ENCODE data around the gene RREB1. TPM values are rescaled to one million over a fixed set of nuclear protein-coding genes. Genes with fewer than 3 reads are reported as not detected.

The RREB1 gene
- polyA plus RNA-seq, 1 donor (not counting 4 experiments of a cell fraction or from before 2014, with no cell fraction given) = 6.1 TPM

DNA sequence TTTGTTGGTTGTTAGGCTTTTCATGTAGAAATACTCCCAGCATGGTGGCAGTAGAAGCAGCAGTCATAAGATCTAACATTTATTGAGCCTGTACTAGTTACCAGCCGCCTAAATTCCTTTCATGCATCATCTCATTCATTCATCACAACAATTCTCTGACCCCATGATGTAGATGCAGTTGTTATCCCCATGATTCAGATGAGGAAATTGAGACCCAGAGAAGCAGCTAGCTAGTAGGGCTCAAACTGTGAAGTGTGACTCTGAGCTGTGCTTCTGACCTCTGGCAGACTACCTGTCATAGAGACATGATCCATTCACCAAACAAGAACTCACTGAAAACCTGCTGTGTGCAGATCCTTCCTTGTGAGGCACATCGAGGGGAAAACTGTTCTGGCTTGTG is 16.9 kb downstream of the RREB1 start:
- TF ChIP-seq EZH2 (IDR thresholded peaks at IDR 0.05; ENCODE audit: low read length) = no peak
- TF ChIP-seq, protein P1, sequence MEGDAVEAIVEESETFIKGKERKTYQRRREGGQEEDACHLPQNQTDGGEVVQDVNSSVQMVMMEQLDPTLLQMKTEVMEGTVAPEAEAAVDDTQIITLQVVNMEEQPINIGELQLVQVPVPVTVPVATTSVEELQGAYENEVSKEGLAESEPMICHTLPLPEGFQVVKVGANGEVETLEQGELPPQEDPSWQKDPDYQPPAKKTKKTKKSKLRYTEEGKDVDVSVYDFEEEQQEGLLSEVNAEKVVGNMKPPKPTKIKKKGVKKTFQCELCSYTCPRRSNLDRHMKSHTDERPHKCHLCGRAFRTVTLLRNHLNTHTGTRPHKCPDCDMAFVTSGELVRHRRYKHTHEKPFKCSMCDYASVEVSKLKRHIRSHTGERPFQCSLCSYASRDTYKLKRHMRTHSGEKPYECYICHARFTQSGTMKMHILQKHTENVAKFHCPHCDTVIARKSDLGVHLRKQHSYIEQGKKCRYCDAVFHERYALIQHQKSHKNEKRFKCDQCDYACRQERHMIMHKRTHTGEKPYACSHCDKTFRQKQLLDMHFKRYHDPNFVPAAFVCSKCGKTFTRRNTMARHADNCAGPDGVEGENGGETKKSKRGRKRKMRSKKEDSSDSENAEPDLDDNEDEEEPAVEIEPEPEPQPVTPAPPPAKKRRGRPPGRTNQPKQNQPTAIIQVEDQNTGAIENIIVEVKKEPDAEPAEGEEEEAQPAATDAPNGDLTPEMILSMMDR (optimal IDR thresholded peaks at IDR 0.05 in 1 of 3, IDR thresholded peaks at IDR 0.05 in 1 of 3, conservative IDR thresholded peaks at IDR 0.05 in 1 of 3; ENCODE audit: extremely low read depth in 1 of 3, insufficient read depth in 2 of 3, low read length in 3 of 3) = no peak
- FAIRE-seq = no peak
- no peaks in the 10 kb centered on the region for H3K27me3 ChIP-seq (ENCODE audit: control insufficient read depth, extremely low read depth, insufficient read depth, low read length)

DNA sequence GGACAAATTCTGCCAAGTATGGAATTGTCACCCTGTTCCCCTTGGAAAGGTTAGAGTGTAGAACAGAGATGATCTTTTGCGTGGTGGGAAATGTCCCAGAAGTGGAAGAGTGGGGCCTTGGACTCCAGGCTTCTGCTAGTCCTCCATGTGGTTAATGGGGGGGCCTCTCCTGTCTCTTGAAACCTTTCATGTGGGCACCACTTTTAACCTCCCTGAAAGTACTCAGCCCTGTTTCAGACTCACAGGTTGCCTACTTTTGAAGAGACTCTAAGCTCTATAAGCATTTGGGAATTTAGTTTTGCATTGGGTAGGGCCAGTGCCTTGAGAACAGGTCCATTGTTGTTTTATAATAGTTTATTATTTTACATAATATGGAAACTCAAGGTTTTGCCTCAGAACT is 17.5 kb downstream of the RREB1 start:
- no peaks in the 10 kb centered on the region for H4K20me1 ChIP-seq (ENCODE audit: control insufficient read depth, extremely low read depth, insufficient read depth, low read length)

More for the DNA sequence above, 16.9 kb downstream of the RREB1 start:
- peaks cover 4 to 16% of the 10 kb centered on the region in 2 experiments for H3K36me3 ChIP-seq (ENCODE audit: control insufficient read depth in 2 of 2, extremely low read depth in 1 of 2, insufficient read depth in 2 of 2, low read length in 2 of 2)
- H3K79me2 ChIP-seq (ENCODE audit: control insufficient read depth, insufficient read depth, low read length) = peaks cover 91% of the 10 kb centered on the region
- H3K9me3 ChIP-seq (ENCODE audit: control insufficient read depth, low read depth, low read length) = no peaks in the 10 kb centered on the region
- dilution Hi-C loops (cut with MboI; ENCODE audit: extremely low pct_ligation_motif_present, low sequenced_read_pairs) = no loop called here
- H3K4me1 ChIP-seq (ENCODE audit: control insufficient read depth, extremely low read depth, insufficient read depth, low read length) = peaks cover 33% of the 10 kb centered on the region
- H3K9me1 ChIP-seq (ENCODE audit: control insufficient read depth, extremely low read depth, insufficient read depth, low read length) = no peaks in the 10 kb centered on the region
- H4K20me1 ChIP-seq (ENCODE audit: control insufficient read depth, extremely low read depth, insufficient read depth, low read length) = no peaks in the 10 kb centered on the region
- no peak overlapping the region for H3K4me3 ChIP-seq (ENCODE audit: control insufficient read depth in 2 of 3, extremely low read depth in 1 of 3, insufficient read depth in 2 of 3, low read depth in 1 of 3, low read length in 3 of 3)
- no peak overlapping the region for H3K27ac ChIP-seq (ENCODE audit: control insufficient read depth, insufficient read depth, low read length)
- H2AFZ ChIP-seq (ENCODE audit: control insufficient read depth, low read length) = no peak overlapping the region
- DNase-seq (ENCODE audit: low read depth, low spot score) = no peak
- no peak overlapping the region for H3K4me2 ChIP-seq (ENCODE audit: control insufficient read depth, extremely low read depth, insufficient read depth, low read depth, low read length)
- no peak overlapping the region for H3K9ac ChIP-seq (ENCODE audit: control insufficient read depth, extremely low read depth, insufficient read depth, low read length)

More for the DNA sequence above, 17.5 kb downstream of the RREB1 start:
- Histone ChIP-seq H2AFZ (ENCODE audit: control insufficient read depth, low read length) (no peak overlapping the region), H3K36me3 (ENCODE audit: control insufficient read depth in 2 of 2, extremely low read depth in 1 of 2, insufficient read depth in 2 of 2, low read length in 2 of 2) (peaks cover 4 to 16% of the 10 kb centered on the region in 2 experiments), H3K9me1 (ENCODE audit: control insufficient read depth, extremely low read depth, insufficient read depth, low read length) (no peaks in the 10 kb centered on the region), H3K4me3 (ENCODE audit: control insufficient read depth in 2 of 3, extremely low read depth in 1 of 3, insufficient read depth in 2 of 3, low read depth in 1 of 3, low read length in 3 of 3) (no peak overlapping the region), H3K4me1 (ENCODE audit: control insufficient read depth, extremely low read depth, insufficient read depth, low read length) (peaks cover 39% of the 10 kb centered on the region), H3K27me3 (ENCODE audit: control insufficient read depth, extremely low read depth, insufficient read depth, low read length) (no peaks in the 10 kb centered on the region), H3K9me3 (ENCODE audit: control insufficient read depth, low read depth, low read length) (no peaks in the 10 kb centered on the region), H3K27ac (ENCODE audit: control insufficient read depth, insufficient read depth, low read length) (no peak overlapping the region), H3K79me2 (ENCODE audit: control insufficient read depth, insufficient read depth, low read length) (peaks cover 90% of the 10 kb centered on the region), H3K9ac (ENCODE audit: control insufficient read depth, extremely low read depth, insufficient read depth, low read length) (no peak overlapping the region), H3K4me2 (ENCODE audit: control insufficient read depth, extremely low read depth, insufficient read depth, low read depth, low read length) (no peak overlapping the region)
- dilution Hi-C loops (cut with MboI; ENCODE audit: extremely low pct_ligation_motif_present, low sequenced_read_pairs) = no loop called here
- TF ChIP-seq, protein P1 (optimal IDR thresholded peaks at IDR 0.05 in 1 of 3, IDR thresholded peaks at IDR 0.05 in 1 of 3, conservative IDR thresholded peaks at IDR 0.05 in 1 of 3; ENCODE audit: extremely low read depth in 1 of 3, insufficient read depth in 2 of 3, low read length in 3 of 3) = no peak
- TF ChIP-seq EZH2 (IDR thresholded peaks at IDR 0.05; ENCODE audit: low read length) = no peak
- DNase-seq (ENCODE audit: low read depth, low spot score) = no peak
- FAIRE-seq = no peak

Measured in keratinocyte (primary cell).